NCI-H1092 treated with DMSO at 0.1 percent for 48 hours (cell line): ENCODE results near the gene MAPK10.

ENCODE experiments used
- DNase-seq: peaks from one replicate; lab custom pipeline; 2025; lab: John Stamatoyannopoulos, UW

Gene MAPK10

GRCh38 chr4:86274642-86275041 is 85.2 kb downstream of the MAPK10 start:
- no peak for DNase-seq

GRCh38 chr4:86272669-86273068 is 87.2 kb downstream of the MAPK10 start:
- no peak for DNase-seq

- DNase-seq, result no peak
Measured at GRCh38 chr4:86271057-86271456, 88.8 kb downstream of the MAPK10 start.

GRCh38 chr4:86269354-86269753 is 90.5 kb downstream of the MAPK10 start:
- DNase-seq, result no peak

GRCh38 chr4:86264241-86264640 is 95.6 kb downstream of the MAPK10 start:
- DNase-seq, result no peak

- no peak for DNase-seq
Measured at GRCh38 chr4:86261636-86262035, 98.2 kb downstream of the MAPK10 start.

GRCh38 chr4:86256086-86256485 is 103.8 kb downstream of the MAPK10 start:
- no peak for DNase-seq

- DNase-seq, result no peak
Measured at GRCh38 chr4:86250619-86251018, 109.2 kb downstream of the MAPK10 start.

- DNase-seq, result no peak
Measured at GRCh38 chr4:86250006-86250405, 109.8 kb downstream of the MAPK10 start.

GRCh38 chr4:86249074-86249473 is 110.8 kb downstream of the MAPK10 start:
- DNase-seq, result no peak

GRCh38 chr4:86247906-86248305 is 111.9 kb downstream of the MAPK10 start:
- DNase-seq, result no peak

- DNase-seq, result no peak
Measured at GRCh38 chr4:86247320-86247719, 112.5 kb downstream of the MAPK10 start.

- no peak for DNase-seq
Measured at GRCh38 chr4:86243750-86244149, 116.1 kb downstream of the MAPK10 start.

- DNase-seq, result no peak
Measured at GRCh38 chr4:86242677-86243076, 117.2 kb downstream of the MAPK10 start.

GRCh38 chr4:86235549-86235948 is 124.3 kb downstream of the MAPK10 start:
- no peak for DNase-seq

GRCh38 chr4:86233681-86234080 is 126.2 kb downstream of the MAPK10 start:
- no peak for DNase-seq

GRCh38 chr4:86233090-86233489 is 126.8 kb downstream of the MAPK10 start:
- DNase-seq, result no peak

GRCh38 chr4:86223472-86223871 is 136.4 kb downstream of the MAPK10 start:
- no peak for DNase-seq

GRCh38 chr4:86221002-86221401 is 138.9 kb downstream of the MAPK10 start:
- no peak for DNase-seq

GRCh38 chr4:86220121-86220520 is 139.7 kb downstream of the MAPK10 start:
- no peak for DNase-seq

GRCh38 chr4:86218746-86219473 is 140.9 kb downstream of the MAPK10 start:
- DNase-seq, result peak; percentile 59

GRCh38 chr4:86203176-86203575 is 156.7 kb downstream of the MAPK10 start:
- no peak for DNase-seq

- DNase-seq, result no peak
Measured at GRCh38 chr4:86185659-86186058, 174.2 kb downstream of the MAPK10 start.

GRCh38 chr4:86184901-86185285 is 175.0 kb downstream of the MAPK10 start:
- no peak for DNase-seq
